GM12801 (cell line): ENCODE results near the gene CTBS.

Experiments
- TF ChIP-seq, protein P1 (sequence below): IDR thresholded peaks from one replicate; pipeline ENCODE4 v1.5.1; 2011; ENCODE audit warnings: control low read depth; ENCODE audit not compliant: insufficient read length; ENCODE audit errors: extremely low read depth

CTBS gene, protein sequence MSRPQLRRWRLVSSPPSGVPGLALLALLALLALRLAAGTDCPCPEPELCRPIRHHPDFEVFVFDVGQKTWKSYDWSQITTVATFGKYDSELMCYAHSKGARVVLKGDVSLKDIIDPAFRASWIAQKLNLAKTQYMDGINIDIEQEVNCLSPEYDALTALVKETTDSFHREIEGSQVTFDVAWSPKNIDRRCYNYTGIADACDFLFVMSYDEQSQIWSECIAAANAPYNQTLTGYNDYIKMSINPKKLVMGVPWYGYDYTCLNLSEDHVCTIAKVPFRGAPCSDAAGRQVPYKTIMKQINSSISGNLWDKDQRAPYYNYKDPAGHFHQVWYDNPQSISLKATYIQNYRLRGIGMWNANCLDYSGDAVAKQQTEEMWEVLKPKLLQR

DNA sequence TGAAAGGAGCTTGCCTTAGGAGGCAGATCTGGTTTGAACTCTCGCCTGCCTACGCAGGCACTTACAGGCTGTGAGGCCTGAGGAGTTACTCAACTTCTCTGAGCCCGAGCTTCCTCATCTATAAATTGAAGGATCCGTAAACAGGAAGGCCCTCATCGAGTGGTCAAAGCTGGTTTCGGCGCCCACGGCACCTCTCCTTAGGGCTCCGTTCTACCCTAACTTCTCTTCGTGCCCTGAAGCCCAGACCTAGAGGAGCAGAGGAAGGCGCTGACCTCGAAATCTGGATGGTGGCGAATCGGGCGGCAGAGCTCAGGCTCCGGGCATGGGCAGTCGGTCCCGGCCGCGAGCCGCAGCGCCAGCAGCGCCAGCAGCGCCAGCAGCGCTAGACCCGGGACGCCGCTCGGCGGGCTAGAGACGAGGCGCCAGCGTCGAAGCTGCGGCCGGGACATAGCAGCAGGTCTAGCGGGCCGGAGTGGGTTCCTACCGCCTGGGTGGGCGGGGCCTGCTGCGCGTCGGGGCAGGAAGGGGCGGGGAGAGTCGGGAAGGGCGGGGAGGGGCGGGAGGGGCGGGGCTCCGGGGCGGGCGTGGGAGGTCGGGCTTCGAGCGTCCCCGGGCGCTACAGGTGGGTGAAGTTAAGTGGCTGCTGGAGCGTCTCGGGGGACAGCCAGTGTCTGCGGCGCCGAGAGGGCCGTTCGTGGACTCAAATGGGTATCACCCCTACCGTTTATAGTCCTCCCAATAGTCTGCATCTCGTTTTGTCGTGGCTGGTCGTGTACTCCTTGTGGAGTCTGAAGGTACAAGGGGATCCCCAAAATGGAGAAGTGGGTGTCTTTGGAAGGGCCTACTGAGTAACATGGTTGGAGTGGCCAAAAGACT lies at the start of gene CTBS:
CTBS (minus strand) TSS at position 474 of the 876 bp plus-strand sequence; CDS start at position 449, 25 bp downstream.
- TF ChIP-seq, protein P1, sequence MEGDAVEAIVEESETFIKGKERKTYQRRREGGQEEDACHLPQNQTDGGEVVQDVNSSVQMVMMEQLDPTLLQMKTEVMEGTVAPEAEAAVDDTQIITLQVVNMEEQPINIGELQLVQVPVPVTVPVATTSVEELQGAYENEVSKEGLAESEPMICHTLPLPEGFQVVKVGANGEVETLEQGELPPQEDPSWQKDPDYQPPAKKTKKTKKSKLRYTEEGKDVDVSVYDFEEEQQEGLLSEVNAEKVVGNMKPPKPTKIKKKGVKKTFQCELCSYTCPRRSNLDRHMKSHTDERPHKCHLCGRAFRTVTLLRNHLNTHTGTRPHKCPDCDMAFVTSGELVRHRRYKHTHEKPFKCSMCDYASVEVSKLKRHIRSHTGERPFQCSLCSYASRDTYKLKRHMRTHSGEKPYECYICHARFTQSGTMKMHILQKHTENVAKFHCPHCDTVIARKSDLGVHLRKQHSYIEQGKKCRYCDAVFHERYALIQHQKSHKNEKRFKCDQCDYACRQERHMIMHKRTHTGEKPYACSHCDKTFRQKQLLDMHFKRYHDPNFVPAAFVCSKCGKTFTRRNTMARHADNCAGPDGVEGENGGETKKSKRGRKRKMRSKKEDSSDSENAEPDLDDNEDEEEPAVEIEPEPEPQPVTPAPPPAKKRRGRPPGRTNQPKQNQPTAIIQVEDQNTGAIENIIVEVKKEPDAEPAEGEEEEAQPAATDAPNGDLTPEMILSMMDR, result no peak

DNA sequence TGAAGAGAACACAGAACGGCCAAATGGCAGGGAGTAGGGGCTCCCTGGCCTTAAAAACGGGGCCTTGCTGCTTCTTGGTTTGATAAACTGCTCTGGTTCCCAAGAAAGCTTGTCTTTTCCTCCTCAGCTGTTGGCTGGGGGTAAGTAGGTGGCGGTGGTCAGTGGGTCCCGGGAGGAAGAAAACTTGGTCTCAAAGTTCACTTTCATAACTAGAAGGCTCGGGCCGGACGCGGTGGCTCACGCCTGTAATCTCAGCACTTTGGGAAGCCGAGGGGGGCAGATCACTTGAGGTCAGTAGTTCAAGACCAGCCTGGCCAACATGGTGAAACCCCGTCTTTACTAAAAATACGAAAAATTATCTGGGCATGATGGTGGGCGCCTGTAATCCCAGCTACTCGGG lies 47.3 kb upstream of the CTBS start:
- TF ChIP-seq, protein P1, result no peak

DNA sequence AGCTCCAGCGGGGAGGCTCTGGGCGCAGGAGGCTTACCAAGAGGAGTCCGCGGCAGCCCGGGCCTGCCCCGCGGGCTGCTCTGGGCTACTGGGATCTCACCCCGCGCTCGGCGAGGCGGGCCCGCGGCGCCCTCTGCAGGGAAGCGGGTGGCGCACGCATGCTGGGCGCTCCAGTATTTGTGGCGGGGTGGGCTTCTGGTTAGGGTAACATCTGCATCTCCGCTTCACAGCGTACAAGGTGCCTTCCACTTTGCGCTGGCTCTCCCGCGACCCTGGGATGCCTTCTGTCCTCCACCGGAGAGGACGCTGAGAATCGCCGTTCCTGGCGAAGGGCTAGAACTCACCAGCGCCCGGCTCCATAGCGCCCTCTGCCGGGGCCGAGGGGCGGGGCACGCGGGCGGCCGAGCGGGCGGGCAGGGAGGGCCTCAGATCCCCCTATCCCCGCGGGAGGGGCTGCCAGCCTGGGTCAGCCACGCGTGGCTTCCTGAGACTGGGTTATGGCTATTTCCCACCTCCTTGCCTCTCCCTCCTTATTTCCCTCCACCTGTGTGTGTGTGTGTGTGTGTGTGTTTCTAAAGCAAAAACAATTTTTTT lies 46.6 kb upstream of the CTBS start:
- TF ChIP-seq, protein P1, result no peak

DNA sequence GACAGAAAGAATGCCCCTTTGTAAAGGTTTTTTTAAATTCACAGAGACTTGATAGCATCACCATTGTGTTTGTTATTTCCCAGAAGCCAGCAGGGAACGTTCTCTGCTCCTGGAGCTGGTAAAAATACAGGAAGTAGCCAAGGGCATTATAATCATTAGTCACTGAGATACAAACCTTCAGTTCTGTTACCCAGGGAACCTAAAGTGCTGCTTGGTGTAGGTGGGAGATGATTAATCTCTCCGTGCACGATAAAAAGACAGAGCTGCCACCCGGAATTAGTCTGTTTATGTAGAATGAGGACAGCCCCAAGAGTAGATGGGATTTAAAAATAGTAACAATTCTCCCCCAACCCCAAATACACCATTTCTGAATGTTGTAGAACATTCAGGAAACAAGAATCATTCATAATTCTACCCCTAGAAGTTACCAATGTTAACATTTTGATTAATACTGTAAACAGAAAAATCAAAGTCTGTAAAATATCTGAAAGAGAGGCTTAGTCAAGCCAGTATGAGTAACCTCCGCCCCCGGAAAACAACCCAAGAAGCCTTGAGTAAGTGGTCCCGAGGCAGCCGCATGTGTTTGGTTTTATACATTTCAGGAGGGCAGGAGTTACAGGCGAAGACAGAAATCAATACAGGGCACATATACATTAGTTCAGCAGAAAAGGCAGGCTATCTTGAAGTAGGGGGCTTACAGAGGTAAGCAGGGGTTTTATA lies 45.3 kb upstream of the CTBS start:
- TF ChIP-seq, protein P1, result no peak

DNA sequence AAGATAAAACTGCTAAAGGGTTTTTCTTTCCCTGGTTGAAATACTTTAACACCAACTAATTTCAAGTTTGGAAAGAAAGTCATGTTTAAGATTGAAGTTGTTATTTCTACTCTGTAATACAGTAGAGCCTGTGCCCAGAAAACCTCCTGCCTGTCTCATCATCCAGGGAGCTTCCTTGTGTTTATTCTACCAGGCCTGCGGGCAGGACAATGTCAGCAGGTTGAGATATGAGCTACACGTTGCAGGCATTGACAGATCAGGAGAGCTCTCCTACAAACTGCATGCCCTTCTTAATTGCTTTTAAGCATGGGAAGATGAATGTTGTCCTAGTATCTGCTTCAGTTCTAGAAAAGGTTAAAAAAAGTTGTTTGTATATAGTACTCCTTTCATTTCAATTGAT lies 43.1 kb upstream of the CTBS start:
- TF ChIP-seq, protein P1, result no peak

DNA sequence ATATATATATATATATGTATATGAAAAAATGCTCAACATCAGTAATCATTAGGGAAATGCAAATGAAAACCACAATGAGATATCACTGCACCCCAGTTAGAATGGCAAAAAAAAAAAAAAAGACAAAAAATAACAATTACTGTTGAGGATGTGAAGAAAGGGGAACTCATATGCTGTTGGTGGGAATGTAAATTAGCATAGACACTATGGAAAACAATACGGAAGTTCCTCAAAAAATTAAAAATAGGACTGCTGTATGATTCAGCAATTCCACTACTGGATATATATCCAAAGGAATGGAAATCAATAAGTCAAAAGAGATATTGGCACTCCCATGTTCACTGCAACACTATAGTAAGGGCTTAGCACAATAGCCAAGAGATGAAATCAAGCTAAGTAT lies 41.5 kb upstream of the CTBS start:
- TF ChIP-seq, protein P1, result no peak
